AG04450 (cell line): ENCODE results near the gene COLEC11. TPM values are rescaled to one million over a fixed set of nuclear protein-coding genes. Genes with fewer than 3 reads are reported as not detected.

Experiments
- CTCF ChIA-PET: fragments of 300-600, 350-600 bp; formaldehyde crosslinking; extraction: SDS; loops from one replicate; lab custom pipeline; 2022; ENCODE audit warnings: antibody characterized with exemption, inconsistent platforms; lab: Charles Lee
- POLR2A ChIA-PET: fragments of 350-600 bp; formaldehyde crosslinking; extraction: SDS; loops from one replicate; lab custom pipeline; 2021; ENCODE audit warnings: antibody characterized with exemption, inconsistent platforms; lab: Yijun Ruan, JAX
- DNase-seq: peaks from one replicate; pipeline ENCODE4 v3.0.0-alpha.2; 2011; ENCODE audit warnings: low read depth, low spot score
- H3K27ac ChIP-seq: one replicate; pipeline ENCODE4 v1.5.1; 2012; ENCODE audit warnings: low read depth, low read length, control low read depth
- H3K27me3 ChIP-seq: one replicate; pipeline ENCODE4 v1.6.0; 2012; ENCODE audit warnings: low read length; ENCODE audit not compliant: control insufficient read depth, insufficient read depth
- H3K4me3 ChIP-seq: 2 replicates; pipeline ENCODE4 v1.5.1; 2011; ENCODE audit warnings: mild to moderate bottlenecking, low read depth, low read length, control low read depth
- H3K9me3 ChIP-seq: 2 replicates; pipeline ENCODE4 v1.5.1; 2012; ENCODE audit warnings: low read length; ENCODE audit not compliant: control insufficient read depth, insufficient read depth
- polyA plus RNA-seq: library from polyadenylated mRNA; depleted of rRNA; stranded (reverse); fragments of >200 nt; gene quantifications from 2 replicates; pipeline ENCODE4 v1.2.3, GENCODE V29; 2011
- TF ChIP-seq, protein P1 (sequence below): IDR thresholded peaks from 2 replicates; pipeline ENCODE4 v1.5.1; 2011; ENCODE audit warnings: low read depth, low read length, control low read depth, inconsistent platforms

The COLEC11 gene
- polyA plus RNA-seq, 1 experiment, result 0.68 TPM

DNA sequence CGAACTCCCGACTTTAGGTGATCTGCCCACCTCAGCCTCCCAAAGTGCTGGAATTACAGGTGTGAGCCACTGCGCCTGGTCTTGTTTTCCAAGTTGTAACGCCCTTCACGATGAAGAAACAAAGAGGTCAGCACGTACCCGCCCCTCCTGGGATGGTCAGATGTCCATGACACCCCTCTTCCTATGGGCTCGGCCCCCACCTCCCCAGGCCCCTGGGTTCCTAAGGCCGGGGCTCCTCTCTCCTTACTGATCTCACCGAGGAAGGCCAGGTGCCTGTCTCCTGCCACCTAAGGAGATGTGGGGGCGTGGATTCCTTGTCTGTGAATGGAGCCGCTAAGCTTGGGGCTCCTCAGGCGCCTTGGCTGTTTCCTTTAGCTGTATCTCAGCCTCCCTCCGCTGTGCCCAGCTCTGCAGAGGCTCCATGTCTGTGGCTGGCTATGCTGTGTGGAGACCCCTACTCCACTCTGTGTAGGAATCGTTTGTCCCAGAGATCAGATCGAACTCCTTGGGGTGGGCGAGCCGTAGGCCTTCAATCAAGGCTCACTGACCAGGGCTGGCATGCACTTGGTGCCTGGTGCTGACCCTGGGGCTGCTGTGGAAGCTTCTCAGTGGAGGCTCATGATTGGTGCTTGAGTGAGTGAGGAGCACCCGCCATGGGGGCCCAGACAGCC lies 8.8 kb downstream of the COLEC11 start:
- CTCF ChIA-PET, result no interaction called here
- no peak overlapping the region for H3K4me3 ChIP-seq

DNA sequence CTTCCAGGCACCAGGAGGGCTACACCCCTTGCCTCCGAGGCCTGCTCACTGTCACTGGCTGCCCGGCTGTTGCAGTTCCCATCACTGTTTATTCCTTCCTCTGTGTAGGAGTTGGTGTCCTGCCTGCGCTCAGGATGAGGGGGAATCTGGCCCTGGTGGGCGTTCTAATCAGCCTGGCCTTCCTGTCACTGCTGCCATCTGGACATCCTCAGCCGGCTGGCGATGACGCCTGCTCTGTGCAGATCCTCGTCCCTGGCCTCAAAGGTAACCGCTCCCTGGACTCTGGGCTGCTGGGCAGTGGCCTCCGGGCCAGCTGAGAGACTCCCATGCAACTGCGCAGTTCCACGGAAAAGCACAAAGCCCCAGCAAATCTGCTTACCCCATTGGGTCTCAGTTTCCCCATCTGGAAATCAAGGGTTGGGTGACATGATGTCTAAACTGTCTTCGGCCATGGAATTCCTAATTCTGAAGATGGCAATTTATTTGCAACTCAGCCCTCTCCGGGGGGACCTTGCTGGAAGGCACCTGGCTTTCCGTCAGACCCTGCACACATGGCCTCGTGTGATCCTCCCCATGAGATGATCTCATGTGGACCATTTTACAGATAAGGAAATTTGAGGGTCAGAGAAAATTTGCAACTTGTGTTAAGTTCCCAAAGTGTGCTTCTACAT lies 9.4 kb downstream of the COLEC11 start:
- TF ChIP-seq, protein P1, sequence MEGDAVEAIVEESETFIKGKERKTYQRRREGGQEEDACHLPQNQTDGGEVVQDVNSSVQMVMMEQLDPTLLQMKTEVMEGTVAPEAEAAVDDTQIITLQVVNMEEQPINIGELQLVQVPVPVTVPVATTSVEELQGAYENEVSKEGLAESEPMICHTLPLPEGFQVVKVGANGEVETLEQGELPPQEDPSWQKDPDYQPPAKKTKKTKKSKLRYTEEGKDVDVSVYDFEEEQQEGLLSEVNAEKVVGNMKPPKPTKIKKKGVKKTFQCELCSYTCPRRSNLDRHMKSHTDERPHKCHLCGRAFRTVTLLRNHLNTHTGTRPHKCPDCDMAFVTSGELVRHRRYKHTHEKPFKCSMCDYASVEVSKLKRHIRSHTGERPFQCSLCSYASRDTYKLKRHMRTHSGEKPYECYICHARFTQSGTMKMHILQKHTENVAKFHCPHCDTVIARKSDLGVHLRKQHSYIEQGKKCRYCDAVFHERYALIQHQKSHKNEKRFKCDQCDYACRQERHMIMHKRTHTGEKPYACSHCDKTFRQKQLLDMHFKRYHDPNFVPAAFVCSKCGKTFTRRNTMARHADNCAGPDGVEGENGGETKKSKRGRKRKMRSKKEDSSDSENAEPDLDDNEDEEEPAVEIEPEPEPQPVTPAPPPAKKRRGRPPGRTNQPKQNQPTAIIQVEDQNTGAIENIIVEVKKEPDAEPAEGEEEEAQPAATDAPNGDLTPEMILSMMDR, result no peak
- Histone ChIP-seq H3K4me3 (no peak overlapping the region), H3K9me3 (peaks cover 7% of the 10 kb centered on the region; the same call in 1 of the 2 replicates), H3K27me3 (peaks cover 7% of the 10 kb centered on the region), H3K27ac (no peak overlapping the region)
- ChIA-PET POLR2A (no interaction called here), CTCF (no interaction called here)
- DNase-seq, result no peak

More for the DNA sequence above, 8.8 kb downstream of the COLEC11 start:
- peaks cover 7% of the 10 kb centered on the region; the same call in 1 of the 2 replicates for H3K9me3 ChIP-seq
- no peak overlapping the region for H3K27ac ChIP-seq
- H3K27me3 ChIP-seq, result peaks cover 2% of the 10 kb centered on the region
- DNase-seq, result no peak
- TF ChIP-seq, protein P1, result no peak
- POLR2A ChIA-PET, result no interaction called here

DNA sequence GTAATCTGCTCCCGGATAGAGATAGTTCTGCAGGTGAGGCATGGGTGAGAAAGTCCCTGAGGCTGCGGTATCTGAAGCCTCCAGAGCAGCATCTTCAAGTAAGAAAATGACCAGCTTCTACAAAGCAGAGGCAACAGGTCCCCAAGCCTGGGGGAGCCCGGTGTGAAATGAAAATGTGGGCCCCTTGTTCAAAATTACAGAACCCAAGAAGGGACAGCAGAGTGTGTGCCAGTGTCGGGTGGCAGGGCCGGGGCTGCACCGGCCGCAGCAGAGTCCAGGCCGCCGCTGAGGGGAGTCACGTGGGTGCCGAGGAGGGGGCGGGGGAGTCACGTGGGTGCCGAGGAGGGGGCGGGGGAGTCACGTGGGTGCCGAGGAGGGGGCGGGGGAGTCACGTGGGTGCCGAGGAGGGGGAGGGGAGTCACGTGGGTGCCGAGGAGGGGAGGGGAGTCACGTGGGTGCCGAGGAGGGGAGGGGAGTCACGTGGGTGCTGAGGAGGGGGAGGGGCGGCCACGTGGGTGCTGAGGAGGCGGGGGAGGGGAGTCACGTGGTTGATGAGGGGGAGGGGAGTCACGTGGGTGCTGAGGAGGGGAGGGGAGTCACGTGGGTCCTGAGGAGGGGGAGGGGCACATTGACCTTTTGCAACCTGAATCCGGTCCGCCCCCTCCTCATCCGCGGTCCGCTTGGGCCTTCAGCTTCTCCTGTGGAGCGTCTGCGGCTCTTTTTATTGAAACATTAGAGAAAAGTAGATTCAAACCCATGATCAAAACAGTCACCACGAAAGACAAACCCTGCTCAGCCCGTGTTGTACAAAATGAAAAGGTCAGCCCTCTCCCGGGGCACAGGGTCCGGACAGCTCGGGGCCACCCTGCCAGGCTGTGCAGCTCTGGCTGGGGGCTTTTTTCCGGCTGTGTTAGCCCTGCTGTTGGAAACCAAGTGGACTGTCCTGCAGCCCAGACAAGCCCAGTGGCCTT lies 10.4 kb downstream of the COLEC11 start:
- DNase-seq, result no peak
- H3K4me3 ChIP-seq, result no peak overlapping the region
- POLR2A ChIA-PET, result no interaction called here
- TF ChIP-seq, protein P1, result no peak
- CTCF ChIA-PET, result interaction anchor here (0.7 kb wide), 1 partner anchor 207 kb away, joined by 3 read pairs; no protein-coding TSS in a partner anchor
- peaks cover 8% of the 10 kb centered on the region for H3K27me3 ChIP-seq
- peaks cover 7% of the 10 kb centered on the region; the same call in 1 of the 2 replicates for H3K9me3 ChIP-seq
- H3K27ac ChIP-seq, result no peak overlapping the region

DNA sequence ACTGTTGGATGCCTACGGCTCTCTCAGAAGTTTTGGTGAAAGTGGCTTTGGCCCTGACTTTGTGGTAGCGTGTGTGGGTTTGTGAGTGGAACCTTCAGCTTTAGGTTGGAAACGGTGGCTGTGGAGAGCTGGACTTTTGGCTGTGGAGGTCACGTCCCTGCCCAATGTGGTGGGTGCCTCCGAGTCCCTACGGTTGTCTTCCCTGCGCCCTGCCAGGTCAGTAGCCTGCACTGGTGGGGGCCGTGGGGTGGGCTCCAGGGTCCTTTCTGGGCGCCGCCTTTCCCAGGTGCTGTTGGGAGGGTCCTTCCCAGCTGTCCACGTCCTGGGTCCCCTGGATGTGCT lies 11.1 kb downstream of the COLEC11 start:
- no peak overlapping the region for H3K4me3 ChIP-seq
- POLR2A ChIA-PET, result no interaction called here
- peaks cover 10% of the 10 kb centered on the region for H3K27me3 ChIP-seq
- peaks cover 7% of the 10 kb centered on the region; the same call in 1 of the 2 replicates for H3K9me3 ChIP-seq
- H3K27ac ChIP-seq, result no peak overlapping the region
- CTCF ChIA-PET, result interaction anchor here (0.7 kb wide), 1 partner anchor 206 kb away, joined by 3 read pairs; no protein-coding TSS in a partner anchor
- TF ChIP-seq, protein P1, result no peak
- no peak for DNase-seq
